ENCODE data around the gene CHRNA9.

The CHRNA9 gene

DNA sequence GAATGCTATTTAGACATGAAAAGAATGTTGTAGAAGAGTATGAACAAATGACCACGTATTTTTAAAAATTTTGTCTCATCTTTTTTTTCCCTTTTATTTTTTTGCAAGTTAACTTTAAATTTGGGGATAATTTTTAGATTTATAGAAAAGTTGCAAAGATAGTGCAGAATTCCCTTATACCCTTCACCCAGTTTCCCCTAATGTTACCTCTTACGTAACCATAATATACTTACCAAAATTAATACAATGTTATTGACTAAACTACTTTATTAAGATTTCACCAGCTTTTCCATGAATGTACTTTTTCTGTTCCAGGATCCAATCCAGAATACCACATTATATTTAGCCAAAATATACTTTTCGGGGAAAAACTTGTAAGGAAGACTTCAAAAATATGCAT lies 12.3 kb downstream of the CHRNA9 start:
- FAIRE-seq = no peak

DNA sequence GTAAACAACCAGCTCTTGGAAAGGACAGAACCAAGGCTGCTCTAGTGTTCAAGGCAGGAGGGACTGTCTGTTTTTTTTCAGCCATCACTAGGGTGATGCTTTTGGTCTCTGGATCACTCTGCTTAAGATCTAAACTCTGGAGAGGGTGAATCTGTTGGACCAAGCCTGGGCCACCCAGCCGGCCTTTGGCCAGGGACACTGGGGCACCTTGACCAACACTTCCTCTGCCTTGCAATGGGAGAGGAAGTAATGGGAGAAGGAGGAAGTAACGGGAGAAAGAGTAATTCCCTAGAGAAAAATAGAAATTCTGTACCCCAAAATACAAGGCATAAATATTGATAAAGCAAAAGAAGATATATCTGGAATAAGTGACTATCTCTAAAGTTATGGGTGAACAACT lies 12.9 kb downstream of the CHRNA9 start:
- FAIRE-seq = no peak

DNA sequence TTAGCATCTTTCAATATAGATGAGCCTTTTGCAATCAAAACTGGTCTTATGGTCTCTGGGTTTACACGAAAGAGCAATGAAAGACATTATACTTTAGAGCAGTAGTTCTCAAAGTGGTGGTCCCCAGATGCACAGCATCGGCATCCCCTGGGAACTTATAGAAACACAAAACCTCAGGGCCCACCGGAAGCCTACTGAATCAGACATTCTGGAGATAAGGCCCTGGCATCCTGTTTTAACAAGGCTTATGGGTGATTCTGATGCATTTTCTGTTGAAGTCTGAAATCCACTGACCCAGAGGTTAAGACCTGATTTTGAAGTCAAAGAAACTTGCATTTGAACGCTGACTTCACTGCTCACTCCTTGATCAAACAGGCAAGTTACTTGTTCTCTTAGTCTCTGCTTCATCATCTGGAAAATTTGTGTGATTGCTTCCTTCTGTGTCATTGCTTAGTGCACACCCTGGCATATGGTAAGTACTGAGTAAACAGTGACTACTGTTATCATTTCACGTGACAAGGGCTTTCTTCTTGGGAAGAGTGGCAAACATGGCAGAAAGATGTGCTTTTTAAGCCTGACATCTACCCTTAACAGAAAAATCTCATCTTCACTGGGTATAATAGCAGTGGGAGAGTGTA lies 14.5 kb downstream of the CHRNA9 start:
- FAIRE-seq = no peak

DNA sequence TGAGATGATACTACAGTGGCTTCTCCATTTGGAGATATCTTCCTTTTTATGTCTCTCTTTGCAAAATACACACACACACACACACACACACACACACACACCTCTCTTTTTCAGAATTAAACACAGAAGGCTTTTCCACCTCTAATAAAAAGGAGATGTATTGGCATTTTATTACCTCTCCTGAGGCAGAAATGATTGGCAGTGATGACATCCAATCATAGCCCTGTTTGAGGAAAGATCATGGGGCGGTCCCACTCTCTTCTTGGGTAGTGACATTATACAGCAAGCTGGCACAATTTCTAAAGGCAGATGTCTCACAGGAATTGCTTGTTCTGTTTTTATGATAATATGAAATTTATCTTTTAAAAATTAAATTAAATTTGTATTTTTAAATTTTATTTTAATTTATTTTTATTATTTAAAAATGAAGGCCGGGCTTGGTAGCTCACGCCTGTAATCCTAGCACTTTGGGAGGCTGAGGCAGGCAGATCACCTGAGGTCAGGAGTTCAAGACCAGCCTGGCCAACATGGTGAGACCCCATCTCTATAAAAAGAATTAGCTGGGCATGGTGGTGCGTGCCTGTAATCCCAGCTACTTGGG lies 15.6 kb downstream of the CHRNA9 start:
- FAIRE-seq = no peak

DNA sequence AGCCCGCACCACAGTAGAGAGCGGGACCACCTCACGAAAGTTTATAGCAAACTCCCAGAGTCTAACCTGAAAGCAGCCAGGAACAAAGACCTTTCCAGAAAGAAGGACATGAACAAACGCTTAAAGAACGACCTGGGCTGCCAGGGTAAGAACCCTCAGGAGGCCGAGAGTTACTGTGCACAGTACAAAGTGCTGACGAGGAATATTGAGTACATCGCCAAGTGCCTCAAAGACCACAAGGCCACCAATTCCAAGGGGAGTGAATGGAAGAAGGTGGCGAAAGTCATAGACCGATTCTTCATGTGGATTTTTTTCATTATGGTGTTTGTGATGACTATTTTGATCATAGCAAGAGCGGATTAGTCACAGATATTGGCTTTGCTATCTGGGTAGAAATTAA lies 19.0 kb downstream of the CHRNA9 start:
- no peak for FAIRE-seq

DNA sequence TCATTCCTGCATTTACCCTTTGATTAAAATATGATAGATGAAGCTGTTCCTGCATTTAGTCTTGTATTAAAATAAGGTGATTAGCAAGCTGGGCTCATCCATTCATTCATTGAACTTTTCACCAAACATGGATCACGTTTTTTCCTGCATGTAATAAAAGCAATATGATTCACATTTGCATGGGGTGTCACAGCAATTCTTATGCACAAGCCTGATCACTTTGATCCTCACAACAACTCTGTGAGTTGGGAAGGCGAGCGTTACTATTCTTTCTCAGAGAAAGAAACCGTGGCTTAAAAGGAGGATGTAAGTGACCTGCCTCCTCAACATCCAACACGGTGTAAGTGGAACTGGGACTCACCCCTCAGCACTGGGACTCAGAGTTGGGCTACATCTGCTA lies 20.0 kb downstream of the CHRNA9 start:
- FAIRE-seq = no peak

DNA sequence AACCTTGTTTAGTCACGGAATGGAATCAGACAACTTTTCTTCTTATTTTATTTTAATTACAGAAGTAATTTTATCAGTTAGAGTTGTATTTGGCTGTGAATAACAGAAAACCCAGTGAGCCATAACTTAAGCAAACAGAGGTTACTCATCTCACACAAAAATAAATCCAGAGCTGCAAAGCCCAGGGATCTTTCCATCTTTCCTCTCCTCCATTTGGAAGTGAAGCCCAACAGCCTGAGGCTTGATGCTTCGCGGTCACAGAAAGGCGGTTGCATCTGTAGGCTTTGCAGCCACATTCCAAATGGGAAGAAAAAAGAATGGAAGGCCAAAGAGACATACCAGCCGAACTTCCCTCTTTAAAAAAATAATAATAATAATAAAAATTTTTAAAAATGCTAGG lies 22.6 kb downstream of the CHRNA9 start:
- FAIRE-seq = no peak

DNA sequence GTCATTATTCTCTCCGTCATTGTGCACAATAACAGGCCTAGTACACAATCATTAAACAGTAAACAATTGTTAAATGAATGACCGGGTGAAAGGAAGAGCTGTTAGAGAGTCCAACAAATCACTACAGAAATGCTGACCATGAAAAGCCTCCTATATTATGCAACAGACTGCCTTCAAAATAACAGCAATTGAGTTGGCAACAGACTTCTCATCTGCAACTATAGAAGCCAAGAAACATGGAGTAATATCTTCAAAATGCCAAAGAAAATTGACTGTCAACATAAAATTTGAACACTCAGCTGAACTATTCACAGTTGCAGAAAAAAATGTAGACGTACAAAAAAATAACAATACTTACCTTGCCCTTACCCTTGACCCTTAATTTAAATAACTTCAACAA lies 26.2 kb downstream of the CHRNA9 start:
- no peak for FAIRE-seq

DNA sequence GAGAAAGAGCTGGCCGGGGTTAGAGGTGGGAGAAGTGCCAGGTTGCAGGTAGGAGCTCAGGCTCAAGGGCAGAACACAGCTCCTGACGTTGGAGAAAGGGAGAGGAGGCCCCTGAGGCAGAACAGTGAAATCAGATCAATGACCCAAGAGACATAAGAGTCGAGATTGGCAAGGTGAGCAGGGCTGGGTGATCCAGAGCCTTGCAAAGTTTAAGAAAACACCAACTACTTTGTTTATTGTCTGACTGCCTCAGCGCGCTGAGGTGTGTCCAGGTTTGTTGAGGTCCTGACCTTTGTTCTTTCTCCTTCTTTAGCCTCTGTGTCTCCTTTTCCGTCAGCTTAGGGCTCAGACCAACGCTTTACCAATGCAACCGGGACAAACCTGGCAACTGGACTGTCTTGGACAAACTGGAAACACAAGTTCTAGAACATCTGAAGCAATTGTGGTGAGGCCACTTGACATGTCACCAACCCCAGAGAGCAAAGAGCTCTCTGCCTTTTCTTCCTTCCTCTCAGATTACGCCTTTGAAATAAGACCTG lies 28.3 kb downstream of the CHRNA9 start:
- no peak for FAIRE-seq

DNA sequence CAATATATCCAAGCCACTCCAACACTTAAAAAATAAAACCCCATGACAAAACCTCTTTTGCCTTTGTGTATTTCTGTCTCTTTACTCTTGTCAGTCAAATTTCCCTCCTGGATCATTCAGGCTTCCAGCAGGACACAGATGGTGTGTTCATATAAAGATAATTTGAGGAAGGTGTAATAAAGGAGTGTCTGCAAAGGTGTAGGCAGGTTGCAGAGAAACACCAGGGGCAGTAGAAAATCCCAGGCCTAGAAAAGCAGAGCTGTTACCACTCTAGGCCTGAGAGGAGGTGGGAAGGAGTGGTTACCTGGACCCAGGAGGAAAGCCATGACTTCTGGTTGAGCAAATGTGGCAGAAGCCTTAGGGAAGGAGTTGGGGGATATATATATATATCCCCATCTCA lies 28.8 kb downstream of the CHRNA9 start:
- FAIRE-seq = no peak

DNA sequence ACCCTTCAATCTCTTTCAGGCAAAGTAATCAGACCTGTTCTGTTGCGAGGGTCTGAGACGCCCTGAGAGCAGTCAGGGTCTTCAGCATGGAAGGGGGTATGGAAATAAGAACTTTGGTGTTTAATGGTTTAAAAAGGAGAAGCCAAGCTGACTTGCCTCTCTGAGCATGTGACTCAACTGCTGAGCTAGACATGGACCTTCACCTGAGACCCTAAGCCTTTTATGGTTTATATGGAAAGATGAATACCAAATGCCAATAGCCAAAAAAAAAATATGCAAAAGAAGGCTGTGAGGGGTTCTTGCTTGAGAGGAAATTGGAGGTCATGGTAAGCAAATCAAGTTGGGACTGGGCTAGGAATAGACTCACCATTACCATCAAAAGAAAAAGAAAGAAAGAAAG lies 30.6 kb downstream of the CHRNA9 start:
- FAIRE-seq = no peak

DNA sequence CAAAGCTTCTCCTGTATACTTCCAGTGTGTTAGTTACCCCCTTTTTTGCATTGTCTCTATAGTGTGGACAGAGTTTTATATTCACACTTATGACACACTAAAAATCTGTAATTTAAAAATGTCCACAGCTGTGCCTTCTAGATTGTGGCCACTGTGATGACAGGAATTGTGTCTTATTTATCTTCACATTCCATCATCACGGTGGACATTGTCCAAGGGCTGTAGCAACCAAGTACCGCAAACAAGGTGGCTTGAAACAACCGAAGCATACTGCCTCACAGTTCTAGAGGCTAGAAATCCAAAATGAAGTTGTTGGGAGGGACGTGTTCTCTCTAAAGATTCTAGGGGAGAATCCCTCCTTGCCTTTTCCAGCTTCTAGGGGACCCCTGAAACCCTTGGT lies 32.3 kb downstream of the CHRNA9 start:
- FAIRE-seq = no peak

DNA sequence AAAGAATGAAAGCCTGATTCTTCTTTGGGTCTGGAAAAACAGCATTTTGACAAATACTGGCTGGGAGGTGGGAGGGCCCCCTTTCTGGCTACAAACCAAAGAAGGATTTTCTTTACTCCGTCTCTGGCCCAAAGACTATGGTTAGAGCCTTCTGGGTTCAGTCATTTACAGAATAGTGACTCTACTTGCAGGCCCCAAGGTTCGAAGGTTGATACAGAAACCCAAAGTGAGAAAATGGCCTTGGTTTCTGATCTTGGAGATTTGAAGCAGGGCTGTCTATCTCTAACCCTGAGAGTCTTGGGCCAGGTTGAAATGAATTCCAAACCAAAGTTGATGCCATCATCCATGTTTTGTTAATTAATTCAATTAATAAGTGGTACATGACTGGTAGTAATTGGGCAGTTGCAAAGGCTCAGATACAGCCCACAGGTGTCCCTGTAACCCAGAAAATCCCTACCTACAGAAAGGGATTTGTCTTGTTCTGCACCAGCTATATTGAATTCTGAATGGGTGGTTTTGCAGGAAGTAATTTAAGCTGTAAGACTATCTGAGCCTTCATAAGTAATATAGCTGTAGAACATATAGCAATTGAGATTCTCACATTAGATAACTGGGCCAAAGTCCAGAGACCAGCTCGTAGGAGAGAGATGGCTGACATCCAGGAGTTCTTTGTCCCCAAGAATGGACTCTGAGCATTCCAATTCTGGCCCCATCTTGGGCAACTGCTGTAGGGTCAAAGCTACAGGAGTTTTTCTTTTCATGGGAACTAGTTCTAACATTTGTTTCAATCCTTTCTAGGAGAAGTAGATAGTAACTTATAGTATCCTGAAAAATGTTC lies 34.5 kb downstream of the CHRNA9 start:
- FAIRE-seq = no peak

DNA sequence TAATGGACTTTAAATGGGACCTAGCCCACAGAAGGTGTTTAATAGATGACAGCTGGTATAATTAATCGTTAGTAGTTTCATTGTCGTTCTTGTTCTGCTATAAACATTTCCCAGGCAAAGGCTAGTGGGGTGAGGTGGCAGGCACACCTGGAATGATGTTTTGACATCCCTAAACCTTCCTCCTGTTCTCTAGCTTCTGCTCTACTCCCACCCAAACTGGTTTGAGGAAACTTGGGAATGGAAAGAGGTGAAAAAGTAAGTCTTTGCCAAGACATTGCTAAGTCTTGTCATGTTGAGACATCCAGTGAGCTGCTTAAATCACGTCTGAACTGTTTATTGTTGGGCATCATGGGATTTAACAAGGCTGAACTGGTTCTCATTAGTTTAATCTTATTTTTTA lies 37.5 kb downstream of the CHRNA9 start:
- FAIRE-seq = no peak

DNA sequence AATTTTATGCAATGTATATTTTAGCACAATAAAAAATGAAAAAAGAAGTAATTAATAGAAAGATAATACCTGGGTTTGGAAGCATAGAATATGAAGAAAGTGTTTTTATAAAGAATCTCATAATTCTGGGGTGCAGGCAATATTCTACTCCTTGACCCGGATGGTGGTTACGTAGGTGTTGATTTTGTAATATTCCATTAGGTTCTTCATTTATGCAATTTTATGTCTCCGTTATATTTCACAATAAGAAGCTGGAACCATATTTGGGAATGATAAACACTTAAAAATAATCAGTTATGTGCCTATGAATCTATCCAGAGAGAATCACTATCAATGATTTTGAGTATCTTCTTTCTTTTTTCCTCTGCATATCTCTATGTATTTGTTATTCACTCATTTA lies 38.5 kb downstream of the CHRNA9 start:
- FAIRE-seq = no peak

DNA sequence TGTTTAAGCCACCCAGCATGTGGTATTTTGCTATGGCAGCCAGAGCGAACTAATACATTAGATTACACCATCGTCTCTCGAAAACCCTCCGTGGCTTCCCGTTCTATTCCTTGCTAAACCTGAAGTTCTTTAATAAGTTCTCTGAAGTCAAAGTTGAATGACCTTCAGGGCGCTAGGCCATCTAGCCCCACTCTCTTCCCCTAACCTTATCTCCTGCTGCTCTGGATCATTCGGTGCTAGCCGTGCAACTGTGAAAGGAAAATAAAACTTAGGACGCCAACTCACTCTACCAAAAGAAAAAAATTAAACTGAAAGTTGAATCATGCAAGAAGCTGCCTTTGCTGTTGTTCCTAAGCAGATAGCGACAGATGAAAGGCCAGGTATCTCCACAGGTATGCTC lies 40.0 kb downstream of the CHRNA9 start:
- no peak for FAIRE-seq

DNA sequence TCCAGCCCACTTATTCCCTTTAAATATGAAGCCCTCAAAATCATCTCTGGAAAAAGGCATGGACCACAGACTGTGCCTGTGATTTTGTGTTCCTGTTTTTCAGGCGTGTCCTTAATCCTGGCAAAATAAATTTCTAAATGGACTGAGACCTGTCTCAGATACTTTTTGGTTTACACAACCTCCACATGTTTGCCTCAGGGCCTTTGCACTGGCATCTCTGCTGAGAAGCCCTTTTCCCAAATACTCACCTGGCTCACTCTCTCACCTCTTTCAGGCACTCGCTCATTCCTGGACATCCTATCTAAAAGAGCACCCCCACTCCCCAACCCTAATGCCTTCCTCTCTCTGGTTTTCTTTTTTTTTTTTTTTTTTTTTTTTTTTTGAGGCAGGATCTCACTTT lies 40.5 kb downstream of the CHRNA9 start:
- no peak for FAIRE-seq

DNA sequence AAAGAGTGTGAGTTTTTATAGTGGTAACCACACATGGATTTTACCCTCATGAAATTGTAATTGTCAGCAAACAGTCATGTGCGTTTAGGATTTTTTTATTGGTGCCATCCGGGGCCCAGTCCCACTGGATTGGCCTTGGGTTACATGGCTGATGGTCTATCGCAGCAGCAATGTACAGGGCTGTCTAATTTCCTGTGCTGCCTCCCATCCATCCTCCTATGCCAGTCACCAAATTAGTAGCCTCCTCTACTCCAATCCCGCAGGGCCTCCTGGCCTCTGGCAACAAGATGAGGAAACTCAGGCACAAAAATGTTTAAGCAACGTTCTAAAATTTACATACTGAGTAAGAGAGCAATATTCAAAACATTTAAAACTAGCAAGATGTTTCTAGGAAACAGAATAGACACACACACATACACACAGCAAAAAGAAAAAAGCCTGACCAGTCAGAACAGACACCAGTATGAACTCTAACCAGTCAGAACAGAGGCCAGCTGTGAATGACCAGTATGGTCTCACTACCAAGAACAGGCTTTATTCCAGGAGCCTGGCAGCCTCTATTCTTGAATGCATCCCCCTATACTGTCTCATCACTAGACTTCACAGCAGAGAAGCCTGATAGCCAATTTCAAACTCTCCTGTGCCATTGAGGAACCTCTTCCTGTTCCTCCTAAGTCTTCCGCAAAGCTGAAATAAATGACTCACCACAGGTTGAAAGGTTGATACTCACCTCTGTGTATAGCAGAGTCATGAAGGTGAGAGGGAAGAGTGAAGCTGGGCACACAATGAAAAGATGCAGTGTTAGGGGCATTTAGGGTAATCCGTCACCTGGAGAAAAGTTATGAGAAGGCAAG lies 42.6 kb downstream of the CHRNA9 start:
- FAIRE-seq = no peak

DNA sequence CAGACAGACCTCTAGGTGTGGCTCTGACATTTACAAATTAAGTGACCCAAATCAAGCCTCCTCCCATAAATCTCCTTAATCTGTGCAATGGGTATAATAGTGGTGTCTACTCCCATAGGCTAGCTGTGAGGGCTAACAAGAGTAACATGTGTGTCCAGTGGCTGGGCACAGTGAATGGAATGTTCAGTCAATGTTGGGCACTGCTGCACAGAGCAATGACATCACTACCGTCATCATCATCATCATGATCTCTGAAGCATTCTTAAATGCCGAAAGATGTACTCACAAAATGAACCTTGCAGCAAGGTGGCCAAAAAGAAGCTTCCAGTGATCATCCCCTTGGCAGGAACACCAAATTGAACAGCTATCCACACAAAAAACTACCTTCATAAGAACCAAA lies 43.5 kb downstream of the CHRNA9 start:
- no peak for FAIRE-seq

DNA sequence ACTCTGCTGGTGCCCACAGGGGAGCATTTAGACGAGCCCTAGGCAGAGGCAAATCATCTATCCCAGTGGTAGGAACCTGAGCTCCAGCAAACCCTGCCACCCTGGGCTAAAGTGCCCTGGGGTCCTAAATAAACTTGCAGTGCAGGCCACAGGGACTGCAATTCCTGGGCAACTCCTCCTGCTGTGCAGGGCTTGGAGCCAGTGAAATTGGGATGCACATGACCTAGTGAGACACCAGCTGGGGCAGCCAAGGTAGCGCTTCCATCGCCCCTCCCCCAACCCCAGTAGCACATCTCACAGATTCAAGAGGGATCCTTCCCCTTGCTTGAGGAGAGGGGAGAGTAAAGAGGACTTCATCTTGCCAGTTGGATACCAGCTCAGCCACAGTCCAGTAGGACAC lies 44.1 kb downstream of the CHRNA9 start:
- FAIRE-seq = no peak

DNA sequence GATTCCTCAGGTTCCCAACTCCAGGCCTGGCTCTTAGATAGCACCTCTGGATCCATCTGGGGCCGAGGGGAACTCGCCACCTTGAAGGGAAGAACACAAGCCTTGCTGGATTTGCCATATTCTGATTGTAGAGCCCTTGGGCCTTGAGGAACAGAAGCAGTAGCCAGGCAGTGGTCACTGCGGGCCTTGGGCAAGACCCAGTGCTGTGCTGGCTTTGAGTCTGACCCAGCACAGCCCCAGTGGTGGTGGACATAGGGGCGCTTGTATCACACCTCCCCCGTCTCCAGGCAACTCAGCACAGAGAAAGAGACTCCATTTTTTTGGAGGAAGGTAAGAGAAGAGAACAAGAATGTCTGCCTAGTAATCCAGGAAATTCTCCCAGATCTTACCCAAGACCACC lies 45.5 kb downstream of the CHRNA9 start:
- FAIRE-seq = no peak

DNA sequence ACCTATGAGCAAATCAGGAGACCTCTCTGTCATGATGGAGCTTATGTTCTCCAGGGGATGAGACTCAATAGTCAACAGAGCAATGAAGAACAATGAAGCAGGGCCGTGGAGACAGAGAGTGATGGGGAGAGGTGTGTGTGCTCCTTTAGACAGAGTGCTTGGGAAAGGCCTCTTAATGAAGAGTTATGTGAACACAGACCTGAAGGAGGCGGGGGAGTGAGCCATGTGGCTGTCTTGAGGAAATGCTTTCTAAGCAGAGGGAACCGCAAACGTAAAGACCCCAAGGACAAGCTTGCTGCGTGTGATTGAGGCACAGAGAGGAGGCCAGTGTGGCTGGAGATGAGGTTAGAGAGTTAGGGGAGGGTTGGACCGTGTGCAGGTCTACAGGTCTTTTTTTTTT lies 53.1 kb downstream of the CHRNA9 start:
- no peak for FAIRE-seq

DNA sequence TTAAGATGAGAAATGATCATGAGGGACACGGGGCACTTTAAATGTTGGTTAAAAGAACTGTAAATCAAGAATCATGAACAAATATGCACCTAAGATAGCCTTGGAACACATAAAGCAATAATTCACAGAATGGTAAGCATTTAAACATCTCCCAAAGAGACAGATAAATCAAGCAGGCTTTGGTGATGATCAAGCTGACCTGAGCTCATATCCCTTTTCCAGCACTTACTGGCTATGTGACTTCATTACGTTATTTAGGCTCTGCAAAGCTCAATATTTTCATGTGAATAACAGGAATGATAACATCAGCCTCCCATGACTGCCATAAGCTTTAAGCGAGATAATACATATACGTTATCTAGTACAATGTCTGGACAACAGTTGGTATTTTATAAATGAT lies 54.9 kb downstream of the CHRNA9 start:
- no peak for FAIRE-seq
